Measurements from ENCODE around the gene ADAMTSL1.

DNA sequence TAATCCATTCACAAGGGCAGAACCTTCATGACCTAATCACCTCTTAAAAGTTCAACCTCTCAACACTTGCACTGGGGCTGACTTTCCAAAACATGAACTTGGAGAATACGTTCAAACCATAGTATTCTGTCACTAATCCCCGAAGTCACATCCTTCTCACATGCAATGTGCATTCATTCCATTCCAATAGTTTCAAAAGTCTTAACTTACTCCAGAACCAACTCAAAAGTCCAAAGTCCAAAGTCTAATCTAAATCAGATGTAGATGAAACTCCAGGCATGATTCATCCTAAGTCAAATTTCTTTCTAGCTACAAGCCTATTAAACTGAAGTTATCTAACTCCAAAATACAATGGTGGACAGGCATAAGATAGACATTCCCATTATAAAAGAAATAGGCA, 21.7 kb upstream of the ADAMTSL1 start:
- TF ChIP-seq POLR2AphosphoS5 (IDR thresholded peaks at IDR 0.05; ENCODE audit: insufficient read depth, low read depth, low read length) (no peak), CTCF (IDR thresholded peaks at IDR 0.05; ENCODE audit: extremely low read depth in 1 of 2, insufficient read depth in 1 of 2, low read depth in 1 of 2, low read length in 2 of 2) (no peak), MYC (IDR thresholded peaks at IDR 0.05; ENCODE audit: low read depth, low read length) (no peak), JUN (IDR thresholded peaks at IDR 0.05; ENCODE audit: borderline replicate concordance, insufficient read depth, insufficient read length, low read depth) (no peak)
